ENCODE results near the gene SLC7A14.

The SLC7A14 gene

DNA sequence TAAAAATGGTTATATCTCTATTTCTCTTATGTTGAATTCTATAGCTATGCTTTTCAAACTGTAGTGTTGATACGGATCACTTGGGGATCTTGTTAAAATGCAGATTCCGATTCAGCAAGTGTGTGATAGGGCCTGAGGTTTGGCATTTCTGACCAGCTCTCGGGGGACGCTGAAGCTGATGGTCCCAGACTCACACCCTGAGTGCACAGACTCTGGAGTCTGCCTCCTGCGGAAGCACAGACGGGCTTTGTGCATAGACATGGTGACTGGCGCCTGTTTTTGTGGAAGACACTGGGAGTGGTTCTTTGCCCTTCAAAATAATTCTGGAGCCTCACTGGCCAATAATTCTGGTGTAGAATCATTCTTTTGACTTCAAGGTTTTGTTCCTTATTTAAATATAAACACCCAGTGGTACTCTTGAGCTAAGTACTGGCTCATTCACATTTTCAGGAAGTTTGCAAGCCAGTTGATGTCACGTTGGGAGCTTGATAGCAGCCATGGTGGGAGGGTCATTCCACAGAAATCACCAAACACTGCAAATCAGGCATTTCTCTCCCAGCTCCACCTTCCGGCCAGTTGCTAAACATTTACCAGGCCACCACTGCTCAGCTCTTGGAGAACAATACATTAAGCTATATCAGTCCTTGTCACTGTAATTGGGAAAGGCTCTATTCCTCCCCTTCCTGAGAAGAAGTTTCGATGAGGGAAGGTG, 148.0 kb downstream of the SLC7A14 start:
- H3K4me1 Mint-ChIP-seq, result no peaks in the 10 kb centered on the region
- no peak overlapping the region for H3K27ac Mint-ChIP-seq (ENCODE audit: low read depth)
- peaks cover 42% of the 10 kb centered on the region for H3K27me3 Mint-ChIP-seq
- ATAC-seq (replicated peaks; ENCODE audit: extremely low read depth, poor library complexity, severe bottlenecking), result no peak
- no peaks in the 10 kb centered on the region for H3K9me3 Mint-ChIP-seq
- H3K36me3 Mint-ChIP-seq (ENCODE audit: insufficient read depth), result peaks cover 5% of the 10 kb centered on the region
- no peak for DNase-seq (ENCODE audit: low spot score in 2 of 2)
- no peak overlapping the region for H3K4me3 Mint-ChIP-seq

- Mint-ChIP-seq H3K4me3 (no peak overlapping the region), H3K36me3 (ENCODE audit: insufficient read depth) (peaks cover 5% of the 10 kb centered on the region), H3K4me1 (no peaks in the 10 kb centered on the region), H3K27ac (ENCODE audit: low read depth) (no peak overlapping the region), H3K27me3 (peaks cover 35% of the 10 kb centered on the region), H3K9me3 (no peaks in the 10 kb centered on the region)
- no peak for ATAC-seq (replicated peaks; ENCODE audit: extremely low read depth, poor library complexity, severe bottlenecking)
- no peak for DNase-seq (ENCODE audit: low spot score in 2 of 2)
These were observed 148.7 kb downstream of the SLC7A14 start for GRCh38 chr3:170437176-170437575.

DNA sequence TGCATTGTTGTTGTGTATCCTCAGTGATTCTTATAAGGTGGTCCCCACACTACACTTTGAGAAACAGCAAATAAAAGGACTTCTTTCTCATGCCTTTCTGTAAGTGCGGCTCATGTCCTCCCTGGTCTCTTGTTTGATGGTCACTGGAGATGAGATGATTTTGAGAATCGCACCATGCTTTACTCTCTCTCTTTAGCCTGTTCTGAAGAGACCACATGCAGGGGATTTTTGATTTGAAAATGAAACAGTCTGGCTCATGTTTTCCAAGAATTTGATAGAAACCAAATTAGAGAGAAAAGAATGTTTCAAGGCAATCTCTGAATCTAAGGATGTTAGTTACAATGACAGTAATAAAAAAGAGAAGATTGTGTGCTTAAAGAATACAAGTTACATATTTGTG, 149.2 kb downstream of the SLC7A14 start:
- Mint-ChIP-seq H3K36me3 (ENCODE audit: insufficient read depth) (peaks cover 4% of the 10 kb centered on the region), H3K27ac (ENCODE audit: low read depth) (no peak overlapping the region), H3K9me3 (no peaks in the 10 kb centered on the region), H3K27me3 (peaks cover 31% of the 10 kb centered on the region), H3K4me3 (no peak overlapping the region), H3K4me1 (no peaks in the 10 kb centered on the region)
- ATAC-seq (replicated peaks; ENCODE audit: extremely low read depth, poor library complexity, severe bottlenecking), result no peak
- DNase-seq (ENCODE audit: low spot score in 2 of 2), result no peak

DNA sequence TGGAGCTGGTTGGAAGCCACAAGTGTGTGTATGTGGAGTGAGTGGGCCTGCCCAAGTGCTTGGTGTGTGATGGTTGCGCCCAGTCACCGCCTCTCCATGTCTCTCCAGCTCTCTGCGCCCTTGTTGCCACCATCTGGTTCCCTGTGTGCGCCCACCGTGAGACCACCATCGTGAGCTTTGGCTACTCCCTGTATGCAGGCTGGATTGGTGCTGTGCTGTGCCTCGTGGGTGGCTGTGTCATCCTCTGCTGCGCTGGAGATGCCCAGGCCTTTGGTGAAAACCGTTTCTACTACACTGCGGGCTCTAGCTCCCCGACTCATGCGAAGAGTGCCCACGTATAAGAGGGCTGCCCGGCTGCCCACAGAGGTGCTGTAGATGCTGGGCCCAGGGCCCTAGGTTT, 153.5 kb downstream of the SLC7A14 start:
- DNase-seq (ENCODE audit: low spot score in 2 of 2) (no peak), ATAC-seq (replicated peaks; ENCODE audit: extremely low read depth, poor library complexity, severe bottlenecking) (no peak)
- Mint-ChIP-seq H3K9me3 (no peaks in the 10 kb centered on the region), H3K4me1 (peaks cover 6% of the 10 kb centered on the region), H3K27ac (ENCODE audit: low read depth) (no peak overlapping the region), H3K27me3 (peaks cover 2% of the 10 kb centered on the region), H3K4me3 (no peak overlapping the region), H3K36me3 (ENCODE audit: insufficient read depth) (no peaks in the 10 kb centered on the region)

GRCh38 chr3:170431054-170431453, 154.8 kb downstream of the SLC7A14 start:
- Mint-ChIP-seq H3K4me3 (no peak overlapping the region), H3K4me1 (peaks cover 6% of the 10 kb centered on the region), H3K27ac (ENCODE audit: low read depth) (no peak overlapping the region), H3K27me3 (peaks cover 5% of the 10 kb centered on the region), H3K9me3 (no peaks in the 10 kb centered on the region), H3K36me3 (ENCODE audit: insufficient read depth) (no peaks in the 10 kb centered on the region)
- DNase-seq (ENCODE audit: low spot score in 2 of 2) (no peak), ATAC-seq (replicated peaks; ENCODE audit: extremely low read depth, poor library complexity, severe bottlenecking) (no peak)

DNA sequence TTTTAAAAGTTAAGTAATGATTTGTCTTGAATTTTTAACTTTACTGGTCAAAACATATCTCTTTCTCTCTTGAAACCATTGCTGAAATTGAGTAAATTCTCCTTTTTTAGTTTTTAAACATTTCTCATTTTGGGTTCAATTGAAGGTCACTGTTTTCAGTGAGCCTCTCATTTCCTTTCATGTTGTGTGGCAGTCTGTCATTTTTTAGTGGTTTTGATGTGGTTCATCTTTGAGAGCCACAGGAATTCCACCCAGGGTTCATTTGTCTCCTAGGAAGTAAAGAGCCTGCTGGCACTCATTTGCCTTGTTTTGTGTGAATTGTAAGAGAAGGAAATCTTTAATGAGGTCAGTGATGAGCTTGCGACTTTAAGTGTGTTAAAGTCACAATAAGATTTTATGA, 156.8 kb downstream of the SLC7A14 start:
- Mint-ChIP-seq H3K27me3 (peaks cover 9% of the 10 kb centered on the region), H3K4me3 (no peak overlapping the region), H3K9me3 (no peaks in the 10 kb centered on the region), H3K4me1 (peaks cover 6% of the 10 kb centered on the region), H3K36me3 (ENCODE audit: insufficient read depth) (no peaks in the 10 kb centered on the region), H3K27ac (ENCODE audit: low read depth) (no peak overlapping the region)
- ATAC-seq (replicated peaks; ENCODE audit: extremely low read depth, poor library complexity, severe bottlenecking), result no peak
- no peak for DNase-seq (ENCODE audit: low spot score in 2 of 2)

DNA sequence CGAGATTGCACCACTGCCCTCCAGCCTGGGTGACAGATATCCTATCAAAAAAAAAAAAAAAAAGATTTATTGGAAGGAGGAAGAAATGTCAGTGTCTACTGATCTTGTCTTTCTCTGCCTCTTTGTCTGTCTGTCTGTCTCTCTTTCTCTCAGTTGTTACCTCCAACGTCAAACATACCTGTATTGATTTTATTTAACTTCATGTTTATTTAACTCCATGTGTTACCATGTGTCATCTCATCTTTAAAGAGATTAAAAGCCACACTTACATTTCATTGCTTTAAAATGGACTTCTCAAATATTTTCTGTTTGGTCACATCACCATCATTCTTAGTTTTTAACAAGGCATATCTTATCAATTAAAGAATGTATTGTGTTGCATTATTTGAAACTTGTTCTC, 157.8 kb downstream of the SLC7A14 start:
- DNase-seq (ENCODE audit: low spot score in 2 of 2), result no peak
- peaks cover 9% of the 10 kb centered on the region for H3K27me3 Mint-ChIP-seq
- no peaks in the 10 kb centered on the region for H3K9me3 Mint-ChIP-seq
- H3K4me1 Mint-ChIP-seq, result peaks cover 6% of the 10 kb centered on the region
- no peak overlapping the region for H3K4me3 Mint-ChIP-seq
- no peak overlapping the region for H3K27ac Mint-ChIP-seq (ENCODE audit: low read depth)
- ATAC-seq (replicated peaks; ENCODE audit: extremely low read depth, poor library complexity, severe bottlenecking), result no peak
- H3K36me3 Mint-ChIP-seq (ENCODE audit: insufficient read depth), result no peaks in the 10 kb centered on the region

DNA sequence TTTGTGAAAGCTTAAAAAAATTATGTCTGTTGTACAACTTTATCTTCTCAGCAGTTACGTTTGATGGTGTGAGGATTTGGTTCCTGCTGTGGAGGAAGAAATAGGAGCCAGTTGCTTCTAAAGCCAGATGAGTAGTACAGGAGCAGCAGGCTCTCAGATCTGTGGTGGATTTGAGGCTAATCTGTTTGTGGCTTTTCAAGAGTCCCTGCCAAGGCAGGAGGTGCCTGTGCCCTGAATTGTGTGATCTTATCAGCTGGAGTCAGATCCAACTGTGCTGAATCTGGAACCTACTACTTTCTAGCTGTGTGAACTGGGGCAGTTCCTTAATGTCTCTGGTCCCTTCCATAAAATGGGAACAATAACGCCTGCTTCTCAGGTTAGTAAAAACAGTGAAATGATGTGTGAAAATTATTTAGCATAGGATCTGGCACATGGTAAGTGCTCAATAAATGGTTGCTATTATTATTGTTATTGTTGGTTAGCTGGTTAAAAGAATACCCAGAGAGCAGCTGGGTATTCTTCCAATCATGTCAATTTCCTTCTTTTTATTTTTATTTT, 159.6 kb downstream of the SLC7A14 start:
- Mint-ChIP-seq H3K36me3 (ENCODE audit: insufficient read depth) (no peaks in the 10 kb centered on the region), H3K4me3 (no peak overlapping the region), H3K27me3 (peaks cover 16% of the 10 kb centered on the region), H3K27ac (ENCODE audit: low read depth) (no peak overlapping the region), H3K9me3 (no peaks in the 10 kb centered on the region), H3K4me1 (peaks cover 6% of the 10 kb centered on the region)
- ATAC-seq (replicated peaks; ENCODE audit: extremely low read depth, poor library complexity, severe bottlenecking), result no peak
- no peak for DNase-seq (ENCODE audit: low spot score in 2 of 2)

GRCh38 chr3:170425491-170426239, 160.2 kb downstream of the SLC7A14 start:
- no peak overlapping the region for H3K27ac Mint-ChIP-seq (ENCODE audit: low read depth)
- no peaks in the 10 kb centered on the region for H3K9me3 Mint-ChIP-seq
- DNase-seq (ENCODE audit: low spot score in 2 of 2) (no peak), ATAC-seq (replicated peaks; ENCODE audit: extremely low read depth, poor library complexity, severe bottlenecking) (no peak)
- H3K27me3 Mint-ChIP-seq, result peaks cover 22% of the 10 kb centered on the region
- peaks cover 6% of the 10 kb centered on the region for H3K4me1 Mint-ChIP-seq
- H3K36me3 Mint-ChIP-seq (ENCODE audit: insufficient read depth), result no peaks in the 10 kb centered on the region
- no peak overlapping the region for H3K4me3 Mint-ChIP-seq

DNA sequence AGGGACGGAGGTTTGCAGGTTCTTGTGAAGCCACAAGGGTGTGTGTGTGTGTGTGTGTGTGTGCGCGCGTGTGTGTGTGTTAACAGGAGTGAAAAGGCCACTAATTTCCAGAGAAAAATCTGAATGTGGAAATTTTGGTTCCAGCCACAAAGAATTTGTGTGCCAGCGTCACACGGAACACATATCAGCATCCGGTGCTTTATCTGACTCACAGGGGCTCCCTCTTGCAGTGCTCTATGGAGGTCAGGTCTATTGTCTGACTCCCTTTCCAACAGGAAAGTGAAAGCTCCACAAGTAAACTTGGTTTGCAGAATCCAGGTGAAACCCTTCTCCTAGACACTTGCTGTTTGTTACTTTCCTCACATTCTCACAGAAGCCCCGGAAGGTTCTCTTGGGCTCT, 161.0 kb downstream of the SLC7A14 start:
- DNase-seq (ENCODE audit: low spot score in 2 of 2), result no peak
- no peaks in the 10 kb centered on the region for H3K9me3 Mint-ChIP-seq
- H3K27ac Mint-ChIP-seq (ENCODE audit: low read depth), result no peak overlapping the region
- no peaks in the 10 kb centered on the region for H3K36me3 Mint-ChIP-seq (ENCODE audit: insufficient read depth)
- H3K4me1 Mint-ChIP-seq, result peaks cover 6% of the 10 kb centered on the region
- H3K27me3 Mint-ChIP-seq, result peaks cover 30% of the 10 kb centered on the region
- no peak for ATAC-seq (replicated peaks; ENCODE audit: extremely low read depth, poor library complexity, severe bottlenecking)
- H3K4me3 Mint-ChIP-seq, result no peak overlapping the region

- Mint-ChIP-seq H3K36me3 (ENCODE audit: insufficient read depth) (no peaks in the 10 kb centered on the region), H3K27me3 (peaks cover 48% of the 10 kb centered on the region), H3K4me1 (peaks cover 5% of the 10 kb centered on the region), H3K4me3 (no peak overlapping the region), H3K27ac (ENCODE audit: low read depth) (no peak overlapping the region), H3K9me3 (no peaks in the 10 kb centered on the region)
- DNase-seq (ENCODE audit: low spot score in 2 of 2), result no peak
- ATAC-seq (replicated peaks; ENCODE audit: extremely low read depth, poor library complexity, severe bottlenecking), result no peak
These were observed 162.8 kb downstream of the SLC7A14 start for GRCh38 chr3:170423001-170423615.

- H3K4me3 Mint-ChIP-seq, result no peak overlapping the region
- H3K36me3 Mint-ChIP-seq (ENCODE audit: insufficient read depth), result no peaks in the 10 kb centered on the region
- ATAC-seq (replicated peaks; ENCODE audit: extremely low read depth, poor library complexity, severe bottlenecking) (no peak), DNase-seq (ENCODE audit: low spot score in 2 of 2) (no peak)
- no peak overlapping the region for H3K27ac Mint-ChIP-seq (ENCODE audit: low read depth)
- no peaks in the 10 kb centered on the region for H3K9me3 Mint-ChIP-seq
- H3K27me3 Mint-ChIP-seq, result peaks cover 61% of the 10 kb centered on the region
- H3K4me1 Mint-ChIP-seq, result peaks cover 5% of the 10 kb centered on the region
These were observed 164.1 kb downstream of the SLC7A14 start for GRCh38 chr3:170421758-170422157.
